ENCODE data around the gene ETAA1. TPM values are rescaled to one million over a fixed set of nuclear protein-coding genes. Genes with fewer than 3 reads are reported as not detected.

The ETAA1 gene
- total and polyA plus RNA-seq, 2 of the 13 experiments (the other 11 are each of a cell fraction or from before 2014, with no cell fraction given): 9.1 to 16.2 TPM

- no peak for TF ChIP-seq GLMP (CRISPR knock-in tag; IDR thresholded peaks at IDR 0.05; ENCODE audit: borderline replicate concordance)
- TF ChIP-seq ZNF232 (CRISPR knock-in tag; IDR thresholded peaks at IDR 0.05; ENCODE audit: borderline replicate concordance): peak; percentile 57; the same call in 1 of the 2 replicates
- peak; percentile 87 for TF ChIP-seq ZBTB4 (CRISPR knock-in tag; IDR thresholded peaks at IDR 0.05; ENCODE audit: borderline replicate concordance)
- no peak for TF ChIP-seq CBX2 (IDR thresholded peaks at IDR 0.05; ENCODE audit: low read depth, low read length)
- TF ChIP-seq CBX2 (CRISPR knock-in tag; IDR thresholded peaks at IDR 0.05; ENCODE audit: low read depth): 0 out of 2 replicates have a peak, but pooled peaks have one; percentile 67
- no peak for TF ChIP-seq KLF9 (CRISPR knock-in tag; IDR thresholded peaks at IDR 0.05; ENCODE audit: low read depth)
- TF ChIP-seq SIX1 (CRISPR knock-in tag; IDR thresholded peaks at IDR 0.05; ENCODE audit: borderline replicate concordance): no peak
- TF ChIP-seq ZNF407 (CRISPR knock-in tag; IDR thresholded peaks at IDR 0.05; ENCODE audit: not compliant biosample characterization): peak; percentile 75
- TF ChIP-seq LBX2 (CRISPR knock-in tag; IDR thresholded peaks at IDR 0.05; ENCODE audit: borderline replicate concordance): 0 out of 2 replicates have a peak, but pooled peaks have one; percentile 28
- no peak for TF ChIP-seq RFX5 (IDR thresholded peaks at IDR 0.05; ENCODE audit: low read depth, low read length)
- peak; percentile 68 for TF ChIP-seq ZEB1 (IDR thresholded peaks at IDR 0.05; ENCODE audit: insufficient replicate concordance, low read depth)
- TF ChIP-seq ZNF329 (CRISPR knock-in tag; IDR thresholded peaks at IDR 0.05; ENCODE audit: low read depth): 0 out of 2 replicates have a peak, but pooled peaks have one; percentile 43
- no peak for TF ChIP-seq ZNF24 (IDR thresholded peaks at IDR 0.05)
- TF ChIP-seq FOXM1 (CRISPR knock-in tag; IDR thresholded peaks at IDR 0.05): no peak
- peak; percentile 77 for TF ChIP-seq ETV6 (CRISPR knock-in tag; conservative IDR thresholded peaks at IDR 0.05)
These were observed at the start of gene ETAA1 (continued) for GRCh38 chr2:67397143-67397986.

All from HepG2 (cell line).